Activated CD8-positive, alpha-beta memory T cell treated with anti-CD3 and anti-CD28 coated beads, Interleukin-2, amount 50 U/mL, for 24 hours (primary cell): ENCODE results near the gene GP1BA.

Experiments used
- DNase-seq: peaks from one replicate; pipeline ENCODE4 v3.0.0-alpha.2; 2020; ENCODE audit errors: extremely low read depth

Gene GP1BA

GRCh38 chr17:4973256-4974114 is 41.4 kb downstream of the GP1BA start:
- DNase-seq: no peak

GRCh38 chr17:4974115-4974670 is 42.1 kb downstream of the GP1BA start:
- no peak for DNase-seq

GRCh38 chr17:4978726-4979125 is 46.6 kb downstream of the GP1BA start:
- DNase-seq: no peak

GRCh38 chr17:4980644-4981216 is 48.7 kb downstream of the GP1BA start:
- DNase-seq: no peak

- no peak for DNase-seq
Measured at GRCh38 chr17:4982305-4982704, 50.2 kb downstream of the GP1BA start.
